GM11168 (cell line): ENCODE measurements around the gene GNAI3.

Experiments
- in situ Hi-C: fragments of 300-500 bp; cut with MboI; formaldehyde crosslinking; loops from one replicate; pipeline ENCODE4 v1.12.0; 2022; ENCODE audit warnings: low sequenced_read_pairs; ENCODE audit not compliant: unreplicated experiment

GNAI3 gene

GRCh38 chr1:109542657-109543056, 5.8 kb upstream of the GNAI3 start:
- in situ Hi-C loops, result loop anchor here (10.0 kb wide), 2 partner anchors 232 to 442 kb away; partner anchors contain the start of gene AHCYL1

- in situ Hi-C loops, result loop anchor here (10.0 kb wide), 2 partner anchors 231 to 441 kb away; partner anchors contain the start of gene AHCYL1
Observed at GRCh38 chr1:109543283-109543987, 5.0 kb upstream of the GNAI3 start.

- in situ Hi-C loops, result loop anchor here (10.0 kb wide), 2 partner anchors 231 to 441 kb away; partner anchors contain the start of gene AHCYL1
Observed at GRCh38 chr1:109543988-109544735, 4.3 kb upstream of the GNAI3 start.

GRCh38 chr1:109546311-109547109, 1.9 kb upstream of the GNAI3 start:
- in situ Hi-C loops, result loop anchor here (10.0 kb wide), 2 partner anchors 228 to 438 kb away; partner anchors contain the start of gene AHCYL1

GRCh38 chr1:109547463-109548320, 723 bp upstream of the GNAI3 start:
- in situ Hi-C loops, result loop anchor here (10.0 kb wide), 2 partner anchors 227 to 437 kb away; partner anchors contain the start of gene AHCYL1

- in situ Hi-C loops, result no loop called here
Observed at GRCh38 chr1:109556563-109556962, 8.1 kb downstream of the GNAI3 start.

- in situ Hi-C loops, result no loop called here
Observed at GRCh38 chr1:109557520-109557919, 9.1 kb downstream of the GNAI3 start.

GRCh38 chr1:109559995-109560394, 11.6 kb downstream of the GNAI3 start:
- in situ Hi-C loops, result no loop called here

GRCh38 chr1:109564194-109564878, 15.9 kb downstream of the GNAI3 start:
- in situ Hi-C loops, result no loop called here

GRCh38 chr1:109565241-109565640, 16.8 kb downstream of the GNAI3 start:
- in situ Hi-C loops, result no loop called here

GRCh38 chr1:109566982-109567381, 18.6 kb downstream of the GNAI3 start:
- in situ Hi-C loops, result no loop called here

- in situ Hi-C loops, result no loop called here
Observed at GRCh38 chr1:109567877-109568672, 19.7 kb downstream of the GNAI3 start.

- in situ Hi-C loops, result no loop called here
Observed at GRCh38 chr1:109569323-109569722, 20.9 kb downstream of the GNAI3 start.

GRCh38 chr1:109570414-109570813, 22.0 kb downstream of the GNAI3 start:
- in situ Hi-C loops, result no loop called here

GRCh38 chr1:109573785-109574184, 25.4 kb downstream of the GNAI3 start:
- in situ Hi-C loops, result no loop called here

- in situ Hi-C loops, result no loop called here
Observed at GRCh38 chr1:109578947-109579443, 30.6 kb downstream of the GNAI3 start.

GRCh38 chr1:109579491-109579890, 31.1 kb downstream of the GNAI3 start:
- in situ Hi-C loops, result no loop called here

- in situ Hi-C loops, result no loop called here
Observed at GRCh38 chr1:109582021-109582420, 33.6 kb downstream of the GNAI3 start.
